Testis (tissue), 3 donors: ENCODE data around the gene SLC19A1. TPM values are rescaled to one million over a fixed set of nuclear protein-coding genes. Genes with fewer than 3 reads are reported as not detected.
"Not testable (repeated sequence)": the region's sequence is repeated elsewhere in the genome, so short reads cannot be mapped to it uniquely, and the experiment has no call there.

Experiments
- DNase-seq: peaks from one replicate; pipeline ENCODE4 v3.0.0-alpha.2; 2019
- H3K27ac ChIP-seq, 2 donors: fragments of 200-600 bp; sonication (generic); one replicate each; pipeline ENCODE4 v1.5.1; 2019
- H3K27me3 ChIP-seq: fragments of 200-600 bp; sonication (generic); one replicate; pipeline ENCODE4 v1.5.1; 2019
- H3K36me3 ChIP-seq: fragments of 200-600 bp; sonication (generic); one replicate; pipeline ENCODE4 v1.5.1; 2017; ENCODE audit warnings: low read depth; ENCODE audit errors: missing control alignments
- H3K4me1 ChIP-seq: fragments of 200-600 bp; sonication (generic); one replicate; pipeline ENCODE4 v1.5.1; 2019
- H3K4me3 ChIP-seq, 2 donors: fragments of 200-600 bp; sonication (generic); one replicate each; pipeline ENCODE4 v1.5.1; 2017 to 2019
- H3K9me3 ChIP-seq: fragments of 200-600 bp; sonication (generic); one replicate; pipeline ENCODE4 v1.5.1; 2017
- POLR2A ChIP-seq: fragments of 450-650 bp; IDR thresholded peaks from one replicate; pipeline ENCODE4 v1.6.1; 2017; ENCODE audit warnings: antibody characterized with exemption, mild to moderate bottlenecking, moderate library complexity
- WGBS, 2 donors: methylation state at CpG; one replicate each; pipeline ENCODE4 v1.1.5; 2018; 5-methylcytosine and 5-hydroxymethylcytosine counted together
- intact Hi-C: fragments of 100-400 bp; cut with DNase I; formaldehyde crosslinking; loops from one replicate; pipeline ENCODE4 v1.15.1; 2023; ENCODE audit warnings: low total_unique reads
- polyA plus RNA-seq: library from polyadenylated mRNA; stranded (reverse); fragments of 350-450 nt; fragmentation: Illumina TruSeq; extraction: RNeasy Lipid Tissue Mini Kit (QIAGEN cat#74804); gene quantifications from one replicate; pipeline ENCODE4 v1.2.3, GENCODE V29; 2014; ENCODE audit warnings: low read depth, low replicate concordance; ENCODE audit not compliant: insufficient read depth
- total RNA-seq, 2 donors: library from RNA; depleted of rRNA; stranded (reverse); fragments of >200 nt; gene quantifications; one replicate each; pipeline ENCODE4 v1.2.3, GENCODE V29; 2016
- TF ChIP-seq, protein P1 (sequence below), 3 experiments: fragments of 450-650 bp in 2 of 3; fragments of 200-600 bp in 1 of 3; sonication (generic) in 1 of 3; IDR thresholded peaks; one replicate each; pipeline ENCODE4 v1.5.1; 2016 to 2019; ENCODE audit warnings: antibody characterized with exemption in 3 of 3, mild to moderate bottlenecking in 2 of 3, moderate library complexity in 1 of 3

Gene SLC19A1
- total and polyA plus RNA-seq, 3 donors from 2014 or later, result 5.5 to 17.4 (median 15.7) TPM

- no peaks in the 10 kb centered on the region for H3K9me3 ChIP-seq
- peaks cover 18% of the 10 kb centered on the region for H3K4me1 ChIP-seq
- no peak overlapping the region for H3K27ac ChIP-seq
- no peak overlapping the region for H3K4me3 ChIP-seq
- TF ChIP-seq, protein P1, sequence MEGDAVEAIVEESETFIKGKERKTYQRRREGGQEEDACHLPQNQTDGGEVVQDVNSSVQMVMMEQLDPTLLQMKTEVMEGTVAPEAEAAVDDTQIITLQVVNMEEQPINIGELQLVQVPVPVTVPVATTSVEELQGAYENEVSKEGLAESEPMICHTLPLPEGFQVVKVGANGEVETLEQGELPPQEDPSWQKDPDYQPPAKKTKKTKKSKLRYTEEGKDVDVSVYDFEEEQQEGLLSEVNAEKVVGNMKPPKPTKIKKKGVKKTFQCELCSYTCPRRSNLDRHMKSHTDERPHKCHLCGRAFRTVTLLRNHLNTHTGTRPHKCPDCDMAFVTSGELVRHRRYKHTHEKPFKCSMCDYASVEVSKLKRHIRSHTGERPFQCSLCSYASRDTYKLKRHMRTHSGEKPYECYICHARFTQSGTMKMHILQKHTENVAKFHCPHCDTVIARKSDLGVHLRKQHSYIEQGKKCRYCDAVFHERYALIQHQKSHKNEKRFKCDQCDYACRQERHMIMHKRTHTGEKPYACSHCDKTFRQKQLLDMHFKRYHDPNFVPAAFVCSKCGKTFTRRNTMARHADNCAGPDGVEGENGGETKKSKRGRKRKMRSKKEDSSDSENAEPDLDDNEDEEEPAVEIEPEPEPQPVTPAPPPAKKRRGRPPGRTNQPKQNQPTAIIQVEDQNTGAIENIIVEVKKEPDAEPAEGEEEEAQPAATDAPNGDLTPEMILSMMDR (IDR thresholded peaks at IDR 0.05), result no peak
- TF ChIP-seq POLR2A, result no peak
- H3K27me3 ChIP-seq, result no peaks in the 10 kb centered on the region
- DNase-seq, result no peak
- 73 to 77% methylated on average over 20 of the region's 20 CpGs for WGBS, 2 donors
- no peaks in the 10 kb centered on the region for H3K36me3 ChIP-seq
- intact Hi-C loops, result no loop called here
These were observed 13.1 kb downstream of the SLC19A1 start for GRCh38 chr21:45528981-45529784.

- H3K27me3 ChIP-seq, result no peaks in the 10 kb centered on the region
- no peak overlapping the region for H3K27ac ChIP-seq
- intact Hi-C loops, result no loop called here
- no peak for DNase-seq
- H3K9me3 ChIP-seq, result no peaks in the 10 kb centered on the region
- H3K36me3 ChIP-seq, result no peaks in the 10 kb centered on the region
- H3K4me1 ChIP-seq, result peaks cover 10% of the 10 kb centered on the region
- WGBS, 2 donors, result 84 to 86% methylated on average over 18 of the region's 18 CpGs
- no peak overlapping the region for H3K4me3 ChIP-seq
- TF ChIP-seq POLR2A, result no peak
- TF ChIP-seq, protein P1 (IDR thresholded peaks at IDR 0.05), result no peak
These were observed 14.1 kb downstream of the SLC19A1 start for GRCh38 chr21:45528028-45528705.

DNA sequence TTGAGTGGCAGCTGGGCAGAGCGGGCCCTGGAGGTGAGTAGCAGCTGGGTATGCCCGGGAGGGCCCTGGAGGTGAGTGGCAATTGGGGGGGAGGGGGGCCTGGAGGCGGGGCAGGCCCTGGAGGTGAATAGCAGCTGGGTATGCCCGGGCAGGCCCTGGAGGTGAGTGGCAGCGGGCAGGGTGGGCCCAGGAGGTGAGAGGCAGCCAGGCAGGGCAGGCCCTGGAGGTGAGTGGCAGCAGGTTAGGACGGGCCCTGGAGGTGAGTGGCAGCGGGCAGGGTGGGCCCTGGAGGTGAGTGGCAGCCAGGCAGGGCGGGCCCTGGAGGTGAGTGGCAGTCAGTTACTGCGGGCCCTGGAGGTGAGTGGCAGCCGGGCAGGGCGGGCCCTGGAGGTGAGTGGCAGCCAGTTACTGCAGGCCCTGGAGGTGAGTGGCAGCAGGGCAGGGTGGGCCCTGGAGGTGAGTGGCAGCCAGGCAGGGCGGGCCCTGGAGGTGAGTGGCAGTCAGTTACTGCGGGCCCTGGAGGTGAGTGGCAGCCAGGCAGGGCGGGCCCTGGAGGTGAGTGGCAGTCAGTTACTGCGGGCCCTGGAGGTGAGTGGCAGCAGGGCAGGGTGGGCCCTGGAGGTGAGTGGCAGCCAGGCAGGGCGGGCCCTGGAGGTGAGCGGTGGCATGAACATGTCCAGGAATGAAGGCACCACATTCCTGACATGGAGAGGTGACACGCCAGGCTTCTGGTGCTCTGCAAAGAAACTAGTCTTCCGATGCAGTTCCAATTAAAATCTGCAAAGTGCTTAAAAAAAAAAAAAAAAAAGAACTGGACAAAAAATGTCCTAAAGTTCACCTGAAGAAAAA, 14.9 kb downstream of the SLC19A1 start:
- H3K27me3 ChIP-seq, DNase-seq, H3K36me3 ChIP-seq, H3K9me3 ChIP-seq, H3K27ac ChIP-seq, intact Hi-C loops, H3K4me3 ChIP-seq: not testable (repeated sequence)
- 87 to 93% methylated on average over 10 to 18 of the region's 19 CpGs for WGBS, 2 donors
- peaks cover 10% of the 10 kb centered on the region for H3K4me1 ChIP-seq

DNA sequence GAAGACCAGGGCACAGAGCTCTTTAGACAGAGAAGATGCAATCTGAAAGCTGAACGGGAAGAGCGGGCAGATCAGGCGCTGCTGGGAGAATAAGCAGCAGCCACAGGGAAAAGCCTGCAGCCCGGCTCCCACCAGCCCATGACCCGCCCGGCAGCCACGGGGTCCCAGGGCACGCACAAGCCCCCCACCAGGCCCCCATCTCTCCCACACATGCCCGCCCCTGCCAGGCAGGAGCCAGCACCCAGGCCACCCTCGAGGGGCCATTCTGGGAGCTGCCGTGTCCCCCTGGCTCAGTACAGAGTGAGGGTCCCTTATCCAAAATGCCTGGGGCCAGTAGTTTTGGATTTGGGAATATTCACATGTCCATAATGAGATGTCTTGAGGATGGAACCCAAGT, 16.3 kb downstream of the SLC19A1 start:
- no peaks in the 10 kb centered on the region for H3K36me3 ChIP-seq
- H3K9me3 ChIP-seq, result no peaks in the 10 kb centered on the region
- H3K4me1 ChIP-seq, result peaks cover 10% of the 10 kb centered on the region
- no peak for DNase-seq
- TF ChIP-seq POLR2A, result no peak
- TF ChIP-seq, protein P1 (IDR thresholded peaks at IDR 0.05), result no peak
- no peak overlapping the region for H3K4me3 ChIP-seq
- peak overlapping the region in 1 of 2 donors; percentile 68 for H3K27ac ChIP-seq
- 95 to 97% methylated on average over 8 to 11 of the region's 11 CpGs for WGBS, 2 donors
- H3K27me3 ChIP-seq, result no peaks in the 10 kb centered on the region
- intact Hi-C loops, result no loop called here
